GM12873 (cell line): ENCODE results near the gene GEMIN5.

ENCODE experiments used
- TF ChIP-seq, protein P1 (sequence below): IDR thresholded peaks from 2 replicates; pipeline ENCODE4 v1.5.1; 2012; ENCODE audit warnings: low read depth, mild to moderate bottlenecking, moderate library complexity, low read length, control low read depth; ENCODE audit not compliant: insufficient read depth; ENCODE audit errors: missing control alignments

The GEMIN5 gene

DNA sequence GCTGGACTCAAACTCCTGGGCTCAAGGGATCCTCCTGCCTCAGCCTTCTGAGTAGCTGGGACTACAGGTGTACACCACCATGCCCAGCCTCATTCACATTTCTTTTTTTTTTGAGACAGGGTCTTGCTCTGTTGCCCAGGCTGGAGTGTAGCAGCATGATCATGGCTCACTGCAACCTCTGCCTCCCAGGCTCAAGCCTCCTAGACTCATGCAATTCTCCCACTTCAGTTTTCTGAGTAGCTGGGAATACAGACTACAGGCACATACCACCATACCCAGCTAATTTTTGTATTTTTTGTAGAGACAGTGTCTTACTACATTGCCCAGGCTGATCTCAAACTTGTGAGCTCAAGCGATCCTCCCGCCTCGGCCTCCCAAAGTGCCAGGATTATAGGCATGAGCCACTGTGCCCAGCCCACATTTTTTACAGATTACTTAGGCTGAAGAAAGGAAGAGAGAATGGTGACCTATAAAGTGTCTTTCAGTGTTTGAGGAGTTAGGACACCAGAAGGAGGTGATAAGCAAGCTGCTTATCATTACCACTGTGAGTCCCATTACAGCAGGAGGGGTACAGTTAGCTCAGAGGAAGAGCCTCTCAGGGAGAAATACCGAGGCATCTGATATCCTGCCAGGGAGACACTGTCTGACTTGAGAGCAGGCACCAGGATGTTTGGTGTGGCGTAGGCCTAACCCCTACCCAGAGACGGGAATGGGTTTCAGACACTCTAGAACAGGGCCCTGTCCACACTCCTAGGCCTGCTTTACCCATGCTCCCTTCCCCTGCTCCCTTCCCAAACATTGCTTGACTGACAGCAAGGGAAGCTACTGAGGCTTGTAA lies 97.4 kb downstream of the GEMIN5 start:
- TF ChIP-seq, protein P1, sequence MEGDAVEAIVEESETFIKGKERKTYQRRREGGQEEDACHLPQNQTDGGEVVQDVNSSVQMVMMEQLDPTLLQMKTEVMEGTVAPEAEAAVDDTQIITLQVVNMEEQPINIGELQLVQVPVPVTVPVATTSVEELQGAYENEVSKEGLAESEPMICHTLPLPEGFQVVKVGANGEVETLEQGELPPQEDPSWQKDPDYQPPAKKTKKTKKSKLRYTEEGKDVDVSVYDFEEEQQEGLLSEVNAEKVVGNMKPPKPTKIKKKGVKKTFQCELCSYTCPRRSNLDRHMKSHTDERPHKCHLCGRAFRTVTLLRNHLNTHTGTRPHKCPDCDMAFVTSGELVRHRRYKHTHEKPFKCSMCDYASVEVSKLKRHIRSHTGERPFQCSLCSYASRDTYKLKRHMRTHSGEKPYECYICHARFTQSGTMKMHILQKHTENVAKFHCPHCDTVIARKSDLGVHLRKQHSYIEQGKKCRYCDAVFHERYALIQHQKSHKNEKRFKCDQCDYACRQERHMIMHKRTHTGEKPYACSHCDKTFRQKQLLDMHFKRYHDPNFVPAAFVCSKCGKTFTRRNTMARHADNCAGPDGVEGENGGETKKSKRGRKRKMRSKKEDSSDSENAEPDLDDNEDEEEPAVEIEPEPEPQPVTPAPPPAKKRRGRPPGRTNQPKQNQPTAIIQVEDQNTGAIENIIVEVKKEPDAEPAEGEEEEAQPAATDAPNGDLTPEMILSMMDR, result no peak
